DMS153 (cell line): Measurements from ENCODE around the gene ACACB.

ENCODE experiments used
- DNase-seq: peaks from one replicate; lab custom pipeline; 2025; lab: John Stamatoyannopoulos, UW

Gene ACACB

GRCh38 chr12:109255377-109255776, 139.0 kb downstream of the ACACB start:
- DNase-seq, result no peak

- no peak for DNase-seq
Observed at GRCh38 chr12:109256011-109256410, 139.6 kb downstream of the ACACB start.

GRCh38 chr12:109258201-109258600, 141.8 kb downstream of the ACACB start:
- no peak for DNase-seq

GRCh38 chr12:109258607-109259544, 142.5 kb downstream of the ACACB start:
- no peak for DNase-seq

- no peak for DNase-seq
Observed at GRCh38 chr12:109259545-109259895, 143.1 kb downstream of the ACACB start.

GRCh38 chr12:109261087-109261486, 144.7 kb downstream of the ACACB start:
- no peak for DNase-seq

GRCh38 chr12:109261939-109262338, 145.6 kb downstream of the ACACB start:
- no peak for DNase-seq

GRCh38 chr12:109263439-109263838, 147.1 kb downstream of the ACACB start:
- no peak for DNase-seq

- DNase-seq, result peak; percentile 71
Observed at GRCh38 chr12:109264095-109264942, 147.9 kb downstream of the ACACB start.

GRCh38 chr12:109264943-109265650, 148.7 kb downstream of the ACACB start:
- no peak for DNase-seq

GRCh38 chr12:109266106-109266879, 149.9 kb downstream of the ACACB start:
- DNase-seq, result no peak

- no peak for DNase-seq
Observed at GRCh38 chr12:109267361-109267760, 151.0 kb downstream of the ACACB start.

GRCh38 chr12:109268896-109269295, 152.5 kb downstream of the ACACB start:
- no peak for DNase-seq

GRCh38 chr12:109269428-109269827, 153.0 kb downstream of the ACACB start:
- no peak for DNase-seq

- no peak for DNase-seq
Observed at GRCh38 chr12:109270494-109270893, 154.1 kb downstream of the ACACB start.

- DNase-seq, result no peak
Observed at GRCh38 chr12:109271418-109271817, 155.0 kb downstream of the ACACB start.

GRCh38 chr12:109273354-109273753, 157.0 kb downstream of the ACACB start:
- DNase-seq, result peak; percentile 69

GRCh38 chr12:109274381-109274780, 158.0 kb downstream of the ACACB start:
- DNase-seq, result no peak

GRCh38 chr12:109275173-109275572, 158.8 kb downstream of the ACACB start:
- DNase-seq, result no peak

- no peak for DNase-seq
Observed at GRCh38 chr12:109276160-109276559, 159.8 kb downstream of the ACACB start.

- DNase-seq, result no peak
Observed at GRCh38 chr12:109277255-109277898, 161.0 kb downstream of the ACACB start.
